WI38 (cell line): ENCODE measurements around the gene PPP4R3A.
"Not testable (repeated sequence)": the region's sequence is repeated elsewhere in the genome, so short reads cannot be mapped to it uniquely, and the experiment has no call there.

Source experiments
- H3K4me3 ChIP-seq: 2 replicates; pipeline ENCODE4 v1.5.1; 2011; ENCODE audit warnings: low read depth, mild to moderate bottlenecking, control low read depth, low read length
- CTCF ChIP-seq: IDR thresholded peaks from 2 replicates; pipeline ENCODE4 v1.5.1; 2012; ENCODE audit warnings: low read depth, mild to moderate bottlenecking, control low read depth, low read length

The PPP4R3A gene

GRCh38 chr14:91438845-91439244 is 71.3 kb downstream of the PPP4R3A start:
- no peak overlapping the region for H3K4me3 ChIP-seq
- TF ChIP-seq CTCF = no peak

GRCh38 chr14:91436266-91436665 is 73.8 kb downstream of the PPP4R3A start:
- not testable (repeated sequence) for H3K4me3 ChIP-seq

GRCh38 chr14:91429385-91429784 is 80.7 kb downstream of the PPP4R3A start:
- H3K4me3 ChIP-seq = no peak overlapping the region
- no peak for TF ChIP-seq CTCF

- not testable (repeated sequence) for H3K4me3 ChIP-seq
Measured at GRCh38 chr14:91428931-91429330, 81.2 kb downstream of the PPP4R3A start.

- H3K4me3 ChIP-seq = not testable (repeated sequence)
Measured at GRCh38 chr14:91425531-91425944, 84.6 kb downstream of the PPP4R3A start.

GRCh38 chr14:91424813-91425530 is 85.1 kb downstream of the PPP4R3A start:
- H3K4me3 ChIP-seq = no peak overlapping the region
- TF ChIP-seq CTCF = no peak

GRCh38 chr14:91420686-91421085 is 89.4 kb downstream of the PPP4R3A start:
- no peak for TF ChIP-seq CTCF
- no peak overlapping the region for H3K4me3 ChIP-seq

GRCh38 chr14:91419451-91419850 is 90.7 kb downstream of the PPP4R3A start:
- H3K4me3 ChIP-seq = no peak overlapping the region

More at GRCh38 chr14:91419451-91419850, 90.7 kb downstream of the PPP4R3A start:
- no peak for TF ChIP-seq CTCF
